Choroid plexus epithelial cell (primary cell): ENCODE data around the gene SFXN2.
"Not testable (repeated sequence)": the region's sequence is repeated elsewhere in the genome, so short reads cannot be mapped to it uniquely, and the experiment has no call there.

Source experiments
- DNase-seq: peaks from one replicate; pipeline ENCODE4 v3.0.0-alpha.2; 2010; ENCODE audit warnings: low read depth
- H3K4me3 ChIP-seq: 2 replicates; pipeline ENCODE4 v1.5.1; 2011; ENCODE audit warnings: low read depth, mild to moderate bottlenecking, control low read depth, low read length, moderate library complexity
- TF ChIP-seq, protein P1 (sequence below): conservative IDR thresholded peaks from 2 replicates; pipeline ENCODE4 v1.5.1; 2011; ENCODE audit warnings: low read depth, mild to moderate bottlenecking, control low read depth, inconsistent platforms, low read length, moderate library complexity

The SFXN2 gene

DNA sequence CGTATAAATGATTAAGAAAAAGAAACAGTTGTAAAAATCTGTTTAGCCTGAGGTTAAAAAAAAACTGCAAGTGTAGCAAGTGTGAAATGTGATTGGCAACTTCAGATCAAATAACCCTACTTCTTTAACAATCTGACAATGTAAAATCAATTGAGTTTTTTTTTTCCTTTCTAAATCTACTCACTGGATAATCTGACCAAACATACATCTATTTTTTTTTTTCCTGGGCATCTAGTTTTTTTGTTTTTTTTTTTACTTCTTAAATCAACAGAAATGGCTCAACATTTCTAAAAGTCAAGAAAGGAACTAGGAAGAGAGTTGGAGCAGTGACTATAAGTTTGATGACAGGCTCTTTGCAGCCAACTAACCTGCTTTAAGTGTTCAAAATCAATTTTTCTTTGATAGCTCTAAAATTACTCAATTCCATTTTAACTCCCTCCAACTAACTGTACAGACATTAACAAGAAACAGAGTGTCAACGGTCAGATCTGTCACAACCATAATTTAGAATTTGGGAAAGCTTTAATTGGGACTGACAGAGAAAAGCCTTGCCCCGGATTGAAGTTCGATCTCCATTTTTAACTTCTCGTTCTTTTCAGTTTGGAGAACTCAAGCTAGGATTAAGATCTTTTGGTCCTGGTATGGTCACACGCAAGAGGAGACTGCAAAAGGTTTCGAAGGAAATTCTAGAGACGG lies 1.4 kb upstream of the SFXN2 start:
- TF ChIP-seq, protein P1, sequence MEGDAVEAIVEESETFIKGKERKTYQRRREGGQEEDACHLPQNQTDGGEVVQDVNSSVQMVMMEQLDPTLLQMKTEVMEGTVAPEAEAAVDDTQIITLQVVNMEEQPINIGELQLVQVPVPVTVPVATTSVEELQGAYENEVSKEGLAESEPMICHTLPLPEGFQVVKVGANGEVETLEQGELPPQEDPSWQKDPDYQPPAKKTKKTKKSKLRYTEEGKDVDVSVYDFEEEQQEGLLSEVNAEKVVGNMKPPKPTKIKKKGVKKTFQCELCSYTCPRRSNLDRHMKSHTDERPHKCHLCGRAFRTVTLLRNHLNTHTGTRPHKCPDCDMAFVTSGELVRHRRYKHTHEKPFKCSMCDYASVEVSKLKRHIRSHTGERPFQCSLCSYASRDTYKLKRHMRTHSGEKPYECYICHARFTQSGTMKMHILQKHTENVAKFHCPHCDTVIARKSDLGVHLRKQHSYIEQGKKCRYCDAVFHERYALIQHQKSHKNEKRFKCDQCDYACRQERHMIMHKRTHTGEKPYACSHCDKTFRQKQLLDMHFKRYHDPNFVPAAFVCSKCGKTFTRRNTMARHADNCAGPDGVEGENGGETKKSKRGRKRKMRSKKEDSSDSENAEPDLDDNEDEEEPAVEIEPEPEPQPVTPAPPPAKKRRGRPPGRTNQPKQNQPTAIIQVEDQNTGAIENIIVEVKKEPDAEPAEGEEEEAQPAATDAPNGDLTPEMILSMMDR = no peak
- DNase-seq = no peak
- H3K4me3 ChIP-seq = peak overlapping the region; percentile 93

DNA sequence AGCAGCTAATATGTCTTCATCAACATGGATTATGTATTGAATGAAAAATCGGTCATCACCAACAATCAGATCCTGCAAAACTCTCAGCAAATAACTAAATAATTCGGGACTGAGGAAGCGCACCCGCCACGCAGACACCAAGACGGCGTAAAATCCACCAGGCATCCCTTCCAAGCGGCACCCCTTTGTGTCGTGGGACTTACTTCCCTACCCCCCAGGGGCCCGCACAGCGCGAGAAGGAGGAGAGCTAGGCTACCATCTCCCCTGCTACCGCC lies 960 bp upstream of the SFXN2 start:
- no peak for DNase-seq
- TF ChIP-seq, protein P1 = peak; percentile 54
- peak overlapping the region; percentile 93 for H3K4me3 ChIP-seq

DNA sequence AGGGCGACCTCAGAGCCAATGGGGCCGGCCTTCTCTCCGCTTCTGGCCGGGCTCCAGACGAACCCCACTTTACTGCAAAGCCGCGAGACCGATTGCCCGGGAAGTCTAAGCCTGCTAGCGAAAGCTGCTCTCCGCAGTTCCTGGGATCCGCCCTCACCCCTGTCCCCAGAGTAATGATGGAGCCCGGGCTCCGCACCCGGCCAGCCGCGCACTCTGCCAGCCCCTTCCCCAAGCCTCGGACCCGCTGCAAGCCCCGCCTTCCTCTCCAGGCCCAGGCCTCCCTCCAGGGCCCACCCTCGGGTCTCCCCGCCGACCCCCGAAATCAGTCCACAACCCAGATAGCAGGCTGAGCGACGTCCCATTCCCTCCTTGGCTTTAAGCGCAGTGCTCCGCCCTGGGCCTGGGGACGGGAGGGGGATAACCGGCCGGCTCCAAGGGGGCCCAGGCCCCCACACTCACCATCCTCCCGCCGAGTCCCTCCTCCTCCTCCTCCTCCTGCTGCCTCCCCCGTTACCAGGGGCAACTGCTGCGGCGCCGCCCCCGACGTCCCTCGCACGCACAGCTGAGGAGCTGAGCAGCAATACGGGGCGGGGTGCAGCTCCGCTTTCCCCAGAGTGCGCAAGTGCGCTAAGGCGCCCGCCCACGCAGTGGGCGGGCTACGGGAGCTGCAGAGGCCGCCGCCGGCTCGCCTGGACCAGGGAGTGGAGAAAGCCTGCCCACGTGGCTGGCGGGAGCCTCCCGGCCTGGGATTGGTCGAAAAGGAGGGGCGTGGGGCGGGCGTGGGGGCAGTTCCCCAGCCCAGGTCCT lies 419 bp upstream of the SFXN2 start, which contains the start of gene ARL3:
ARL3 (minus strand) TSS at position 584 of the 807 bp plus-strand sequence; CDS start at position 462, 122 bp downstream.
- peak; percentile 99 for DNase-seq
- peak within 1 kb of the TSS; percentile 93 for H3K4me3 ChIP-seq
- TF ChIP-seq, protein P1 = no peak

DNA sequence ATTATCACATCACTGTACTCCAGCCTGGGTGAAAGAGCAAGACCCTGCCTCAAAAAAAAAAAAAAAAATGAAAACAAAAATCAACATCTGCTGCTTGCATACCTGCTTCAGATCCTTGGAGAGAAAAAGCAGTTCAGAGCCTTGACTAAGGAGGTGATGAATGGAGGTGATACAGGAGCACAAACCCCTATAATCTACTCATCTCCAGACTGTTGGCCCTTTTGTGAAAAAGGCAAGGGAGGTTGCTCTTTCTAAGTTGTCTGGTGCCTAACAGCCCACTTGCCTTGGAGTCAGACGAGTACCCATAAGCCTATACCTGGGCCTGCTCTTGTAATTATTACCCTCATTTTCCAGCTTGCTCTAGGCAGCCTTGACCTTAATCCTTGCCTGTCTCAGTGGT lies 1.4 kb downstream of the SFXN2 start:
- no peak for DNase-seq
- TF ChIP-seq, protein P1 = no peak
- H3K4me3 ChIP-seq = no peak overlapping the region

DNA sequence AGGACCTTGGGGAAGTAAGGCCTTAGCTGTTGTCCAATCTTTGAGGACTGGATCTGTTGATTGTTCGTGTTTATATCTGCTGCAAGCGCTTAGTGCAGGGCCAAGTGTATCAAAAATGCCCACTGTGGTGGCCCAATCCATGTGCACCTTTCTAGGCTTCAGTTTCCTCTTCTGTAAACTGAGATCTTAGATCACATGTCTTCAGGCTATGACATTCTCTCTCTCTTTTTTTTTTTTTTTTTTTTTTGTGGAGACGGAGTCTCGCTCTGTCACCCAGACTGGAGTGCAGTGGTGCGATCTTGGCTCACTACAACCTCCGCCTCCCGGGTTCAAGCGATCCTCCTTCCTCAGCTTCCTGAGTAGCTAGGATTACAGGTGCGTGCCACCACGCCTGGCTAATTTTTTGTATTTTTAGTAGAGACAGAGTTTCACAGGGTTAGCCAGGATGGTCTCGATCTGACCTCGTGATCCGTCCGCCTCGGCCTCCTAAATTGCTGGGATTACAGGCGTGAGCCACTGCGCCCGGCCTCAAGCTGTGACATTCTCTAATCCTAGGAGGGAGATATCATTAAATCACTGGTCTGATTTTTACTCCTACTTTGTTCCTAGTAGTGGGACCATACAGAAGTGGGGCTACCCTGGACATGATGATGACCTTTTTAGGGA lies 2.6 kb downstream of the SFXN2 start:
- DNase-seq, H3K4me3 ChIP-seq: not testable (repeated sequence)

GRCh38 chr10:102718220-102718619 lies 3.8 kb downstream of the SFXN2 start:
- DNase-seq = peak; percentile 93
- TF ChIP-seq, protein P1 = no peak
- no peak overlapping the region for H3K4me3 ChIP-seq

- TF ChIP-seq, protein P1 = no peak
- DNase-seq = no peak
- no peak overlapping the region for H3K4me3 ChIP-seq
Measured at GRCh38 chr10:102720337-102720736, 5.9 kb downstream of the SFXN2 start.
